Measurements from ENCODE around the gene RHEB. TPM values are rescaled to one million over a fixed set of nuclear protein-coding genes. Genes with fewer than 3 reads are reported as not detected.
A peak's percentile ranks its signal among the peaks of the same experiment; 100 is the strongest.

The RHEB gene
- total and polyA plus RNA-seq, 2 experiments from 2014 or later: 101 to 239 TPM

- Mint-ChIP-seq H3K4me1 (peaks cover 48% of the 10 kb centered on the region), H3K27me3 (ENCODE audit: insufficient read depth, low read depth, poor library complexity) (peaks cover 15% of the 10 kb centered on the region), H3K27ac (no peak overlapping the region), H3K36me3 (ENCODE audit: low read depth) (peaks cover 23% of the 10 kb centered on the region), H3K9me3 (peaks cover 15% of the 10 kb centered on the region), H3K4me3 (no peak overlapping the region; the same call in 2 of the 3 replicates)
- DNase-seq (ENCODE audit: low spot score) (no peak), ATAC-seq (no peak)
- peaks cover 3% of the 10 kb centered on the region; the same call in 1 of the 2 replicates for H3K9me2 ChIP-seq (ENCODE audit: insufficient read depth)
- TF ChIP-seq STAT1 (IDR thresholded peaks at IDR 0.05; ENCODE audit: unreplicated experiment): no peak
- no peak for TF ChIP-seq CREB1 (CRISPR knock-in tag; IDR thresholded peaks at IDR 0.05; ENCODE audit: low read depth)
- TF ChIP-seq ZNF462 (CRISPR knock-in tag; IDR thresholded peaks at IDR 0.05): no peak
- no peak for TF ChIP-seq ETS1 (IDR thresholded peaks at IDR 0.05)
- no peaks in the 10 kb centered on the region for H3K79me2 ChIP-seq (replicated peaks; ENCODE audit: insufficient read depth)
- 0 out of 2 replicates have a peak, but pooled peaks cover 11% of the 10 kb centered on the region for H3F3A ChIP-seq (replicated peaks; ENCODE audit: low read depth)
- H3K4me2 ChIP-seq: peak overlapping the region; percentile 35; the same call in 1 of the 2 replicates
- peak overlapping the region; percentile 98 for H2AFZ ChIP-seq
- peaks cover 5% of the 10 kb centered on the region for H3K27me3 ChIP-seq (ENCODE audit: insufficient read depth)
- no peaks in the 10 kb centered on the region for H4K20me1 ChIP-seq (replicated peaks; ENCODE audit: insufficient read depth)
- no peak overlapping the region for H3K4me3 ChIP-seq
- H3K27ac ChIP-seq (ENCODE audit: low read depth): no peak overlapping the region
- H3K4me1 ChIP-seq (ENCODE audit: insufficient read depth): peaks cover 31% of the 10 kb centered on the region
- H3K36me3 ChIP-seq (ENCODE audit: insufficient read depth): no peaks in the 10 kb centered on the region
These were observed 66.9 kb downstream of the RHEB start for GRCh38 chr7:151452680-151453325.

Measured in GM23338 (cell line).